ACC112 (cell line): Measurements from ENCODE around the gene SMAD5.

Experiments used
- H2AFZ ChIP-seq: fragments of 200-600 bp; sonication (generic); one replicate; pipeline ENCODE4 v1.6.0; 2017; ENCODE audit warnings: antibody characterized with exemption, low read length; ENCODE audit not compliant: unreplicated experiment
- H3K27ac ChIP-seq: fragments of 200-600 bp; sonication (generic); 2 replicates; pipeline ENCODE4 v1.5.1; 2014; ENCODE audit warnings: low read depth, mild to moderate bottlenecking, antibody characterized with exemption, low read length, moderate library complexity
- H3K27me3 ChIP-seq: fragments of 200-600 bp; sonication (generic); 2 replicates; pipeline ENCODE4 v1.6.1; 2014; ENCODE audit warnings: mild to moderate bottlenecking, antibody characterized with exemption, low read length, moderate library complexity, mixed read lengths; ENCODE audit not compliant: insufficient read depth
- H3K36me3 ChIP-seq: fragments of 200-600 bp; sonication (generic); 2 replicates; pipeline ENCODE4 v1.6.1; 2016; ENCODE audit warnings: mild to moderate bottlenecking, antibody characterized with exemption, low read length, moderate library complexity, mixed read lengths; ENCODE audit not compliant: insufficient read depth
- H3K4me1 ChIP-seq: fragments of 200-600 bp; sonication (generic); one replicate; pipeline ENCODE4 v1.6.1; 2016; ENCODE audit warnings: low read length, mixed read lengths; ENCODE audit not compliant: insufficient read depth, unreplicated experiment, control insufficient read depth
- H3K4me3 ChIP-seq: fragments of 200-600 bp; sonication (generic); 2 replicates; pipeline ENCODE4 v1.5.1; 2014; ENCODE audit warnings: mild to moderate bottlenecking, low read depth, low read length
- H3K79me2 ChIP-seq: fragments of 200-600 bp; sonication (generic); one replicate; pipeline ENCODE4 v1.6.0; 2016; ENCODE audit warnings: low read length; ENCODE audit not compliant: control insufficient read depth, unreplicated experiment, insufficient read depth

Gene SMAD5

GRCh38 chr5:136155078-136155477 lies 22.4 kb downstream of the SMAD5 start:
- Histone ChIP-seq H3K79me2 (peaks cover 79% of the 10 kb centered on the region), H3K36me3 (peaks cover 24% of the 10 kb centered on the region), H3K4me1 (no peaks in the 10 kb centered on the region)

GRCh38 chr5:136155761-136156160 lies 23.1 kb downstream of the SMAD5 start:
- H3K36me3 ChIP-seq: peaks cover 25% of the 10 kb centered on the region
- no peaks in the 10 kb centered on the region for H3K4me1 ChIP-seq
- peaks cover 79% of the 10 kb centered on the region for H3K79me2 ChIP-seq
- H2AFZ ChIP-seq: no peak overlapping the region
- H3K4me3 ChIP-seq: no peak overlapping the region
- no peaks in the 10 kb centered on the region for H3K27me3 ChIP-seq
- H3K27ac ChIP-seq: no peak overlapping the region

More at GRCh38 chr5:136155078-136155477, 22.4 kb downstream of the SMAD5 start:
- H3K27me3 ChIP-seq: no peaks in the 10 kb centered on the region
- H3K4me3 ChIP-seq: no peak overlapping the region
- no peak overlapping the region for H2AFZ ChIP-seq
- H3K27ac ChIP-seq: no peak overlapping the region

GRCh38 chr5:136157514-136157913 lies 24.9 kb downstream of the SMAD5 start:
- Histone ChIP-seq H2AFZ (no peak overlapping the region), H3K4me1 (no peaks in the 10 kb centered on the region), H3K36me3 (peaks cover 34% of the 10 kb centered on the region), H3K79me2 (peaks cover 73% of the 10 kb centered on the region), H3K4me3 (no peak overlapping the region), H3K27me3 (no peaks in the 10 kb centered on the region), H3K27ac (no peak overlapping the region)

- H3K79me2 ChIP-seq: peaks cover 63% of the 10 kb centered on the region
- peaks cover 24% of the 10 kb centered on the region for H3K36me3 ChIP-seq
- no peaks in the 10 kb centered on the region for H3K27me3 ChIP-seq
- H3K27ac ChIP-seq: no peak overlapping the region
- no peaks in the 10 kb centered on the region for H3K4me1 ChIP-seq
- no peak overlapping the region for H2AFZ ChIP-seq
- H3K4me3 ChIP-seq: no peak overlapping the region
Measured at GRCh38 chr5:136159457-136159856, 26.8 kb downstream of the SMAD5 start.

- no peak overlapping the region for H3K27ac ChIP-seq
- H2AFZ ChIP-seq: no peak overlapping the region
- H3K4me3 ChIP-seq: no peak overlapping the region
- H3K27me3 ChIP-seq: no peaks in the 10 kb centered on the region
- peaks cover 42% of the 10 kb centered on the region for H3K79me2 ChIP-seq
- peaks cover 13% of the 10 kb centered on the region for H3K36me3 ChIP-seq
- no peaks in the 10 kb centered on the region for H3K4me1 ChIP-seq
Measured at GRCh38 chr5:136162008-136162407, 29.4 kb downstream of the SMAD5 start.

GRCh38 chr5:136164226-136164625 lies 31.6 kb downstream of the SMAD5 start:
- Histone ChIP-seq H3K4me3 (no peak overlapping the region), H3K36me3 (peaks cover 13% of the 10 kb centered on the region), H3K79me2 (peaks cover 26% of the 10 kb centered on the region), H3K27me3 (no peaks in the 10 kb centered on the region), H3K27ac (no peak overlapping the region), H2AFZ (no peak overlapping the region), H3K4me1 (no peaks in the 10 kb centered on the region)

- Histone ChIP-seq H3K36me3 (peaks cover 3% of the 10 kb centered on the region), H3K79me2 (peaks cover 8% of the 10 kb centered on the region), H3K27ac (no peak overlapping the region)
Measured at GRCh38 chr5:136166909-136167308, 34.3 kb downstream of the SMAD5 start.

GRCh38 chr5:136169218-136169617 lies 36.6 kb downstream of the SMAD5 start:
- H3K4me1 ChIP-seq: no peaks in the 10 kb centered on the region
- no peak overlapping the region for H3K27ac ChIP-seq
- H3K4me3 ChIP-seq: no peak overlapping the region
- H2AFZ ChIP-seq: no peak overlapping the region
- H3K79me2 ChIP-seq: peaks cover 7% of the 10 kb centered on the region
- H3K36me3 ChIP-seq: peaks cover 17% of the 10 kb centered on the region
- H3K27me3 ChIP-seq: no peaks in the 10 kb centered on the region

More at GRCh38 chr5:136166909-136167308, 34.3 kb downstream of the SMAD5 start:
- H3K4me3 ChIP-seq: no peak overlapping the region
- no peak overlapping the region for H2AFZ ChIP-seq
- no peaks in the 10 kb centered on the region for H3K27me3 ChIP-seq
- H3K4me1 ChIP-seq: no peaks in the 10 kb centered on the region

GRCh38 chr5:136174021-136174659 lies 41.5 kb downstream of the SMAD5 start:
- Histone ChIP-seq H3K27ac (no peak overlapping the region), H3K79me2 (peaks cover 5% of the 10 kb centered on the region), H3K4me3 (no peak overlapping the region), H2AFZ (no peak overlapping the region), H3K36me3 (peaks cover 31% of the 10 kb centered on the region), H3K4me1 (no peaks in the 10 kb centered on the region), H3K27me3 (no peaks in the 10 kb centered on the region)

GRCh38 chr5:136182618-136183017 lies 50.0 kb downstream of the SMAD5 start:
- H3K4me3 ChIP-seq: no peak overlapping the region
- no peak overlapping the region for H3K27ac ChIP-seq
- peaks cover 32% of the 10 kb centered on the region for H3K36me3 ChIP-seq
- H3K79me2 ChIP-seq: no peaks in the 10 kb centered on the region
- H3K27me3 ChIP-seq: no peaks in the 10 kb centered on the region
- no peaks in the 10 kb centered on the region for H3K4me1 ChIP-seq
- H2AFZ ChIP-seq: no peak overlapping the region

GRCh38 chr5:136185974-136186665 lies 53.5 kb downstream of the SMAD5 start:
- peaks cover 17% of the 10 kb centered on the region; the same call in 1 of the 2 replicates for H3K36me3 ChIP-seq
- H3K27ac ChIP-seq: no peak overlapping the region
- H3K4me3 ChIP-seq: no peak overlapping the region
- peaks cover 7% of the 10 kb centered on the region for H3K27me3 ChIP-seq
- H3K4me1 ChIP-seq: no peaks in the 10 kb centered on the region
- H3K79me2 ChIP-seq: no peaks in the 10 kb centered on the region
- H2AFZ ChIP-seq: no peak overlapping the region
